NCI-H1105 treated with DMSO at 0.1 percent for 48 hours (cell line): ENCODE measurements around the gene RPL12.
"Not testable (repeated sequence)": the region's sequence is repeated elsewhere in the genome, so short reads cannot be mapped to it uniquely, and the experiment has no call there.

Experiments
- DNase-seq: peaks from one replicate; lab custom pipeline; 2025; lab: John Stamatoyannopoulos, UW

Gene RPL12

DNA sequence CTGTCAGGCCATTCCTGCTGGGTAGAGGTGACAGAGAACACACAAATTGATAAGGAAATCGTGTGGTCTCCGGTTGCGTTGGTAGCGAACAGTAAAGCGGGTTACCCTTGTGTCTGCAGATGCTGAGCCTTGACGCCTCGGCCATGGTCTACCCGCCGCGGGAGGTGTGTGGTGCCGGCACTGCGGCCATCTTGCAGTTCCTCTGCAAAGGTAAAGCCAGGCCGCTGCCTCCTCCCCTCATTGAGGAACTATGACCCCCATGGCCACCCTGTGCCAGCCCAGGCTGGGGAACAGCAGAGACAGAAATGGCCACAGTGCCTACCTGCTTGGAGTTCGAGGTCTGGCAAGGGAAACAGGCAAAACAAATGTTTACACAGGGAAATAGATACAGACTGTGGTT is 16.4 kb upstream of the RPL12 start:
- DNase-seq, result no peak

DNA sequence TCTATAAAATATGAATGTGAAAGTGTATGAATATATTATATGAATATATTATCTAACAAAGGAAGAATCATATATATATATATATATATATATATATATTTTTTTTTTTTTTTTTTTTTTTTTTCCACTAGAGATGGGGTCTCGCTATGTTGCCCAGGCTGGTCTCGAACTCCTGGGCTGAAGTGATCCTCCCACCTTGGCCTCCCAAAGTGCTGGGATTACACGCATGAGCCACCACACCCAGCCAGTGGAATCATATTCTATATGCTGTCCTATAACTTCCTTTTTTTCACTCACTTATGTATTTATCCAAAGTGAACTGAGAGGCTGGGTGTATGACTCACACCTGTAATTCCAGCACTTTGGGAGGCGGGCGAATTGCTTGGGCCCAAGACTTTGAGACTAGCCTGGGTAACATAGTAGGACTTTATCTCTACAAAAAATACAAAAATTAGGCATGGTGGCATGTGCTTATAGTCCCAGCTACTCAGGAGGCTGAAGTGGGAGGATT is 15.3 kb upstream of the RPL12 start:
- DNase-seq, result not testable (repeated sequence)

DNA sequence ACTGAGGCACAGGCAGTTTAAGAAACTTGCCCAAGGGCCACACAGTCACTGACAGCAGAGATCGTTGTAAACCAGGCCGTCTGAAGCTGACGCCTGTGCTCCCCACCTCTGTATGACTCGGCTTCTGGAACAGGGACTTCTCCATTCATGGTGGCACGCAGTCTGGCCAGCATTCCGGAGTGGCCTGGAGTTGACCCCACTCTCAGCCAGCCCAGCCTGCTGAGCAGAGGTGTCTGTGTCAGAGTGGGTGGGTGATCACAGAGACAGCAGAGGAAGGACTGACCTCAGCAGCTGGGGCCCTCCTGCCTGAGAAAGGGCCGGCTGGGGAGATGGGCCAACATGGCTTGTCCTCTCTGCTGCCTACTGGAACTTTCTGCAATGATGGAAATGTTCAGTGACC is 12.7 kb upstream of the RPL12 start:
- DNase-seq, result no peak

DNA sequence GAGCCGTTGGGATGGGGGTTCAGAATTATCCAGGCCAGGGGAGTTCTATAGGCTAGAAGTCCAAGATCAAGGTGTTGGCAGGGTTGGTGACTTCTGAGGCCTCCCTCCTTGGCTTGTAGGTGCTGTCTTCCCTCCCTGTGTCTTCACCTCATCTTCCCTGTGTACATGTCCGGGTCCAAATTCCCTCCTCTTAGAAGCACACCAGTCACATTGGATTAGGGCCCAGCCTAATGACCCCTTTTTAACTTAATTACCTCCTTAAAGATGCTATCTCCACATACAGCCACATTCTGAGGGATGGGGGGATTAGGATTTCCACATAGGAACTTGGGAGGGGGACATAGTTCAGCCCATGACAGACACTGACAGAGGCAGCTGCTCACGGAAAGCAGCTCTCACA is 12.2 kb upstream of the RPL12 start:
- DNase-seq, result no peak

DNA sequence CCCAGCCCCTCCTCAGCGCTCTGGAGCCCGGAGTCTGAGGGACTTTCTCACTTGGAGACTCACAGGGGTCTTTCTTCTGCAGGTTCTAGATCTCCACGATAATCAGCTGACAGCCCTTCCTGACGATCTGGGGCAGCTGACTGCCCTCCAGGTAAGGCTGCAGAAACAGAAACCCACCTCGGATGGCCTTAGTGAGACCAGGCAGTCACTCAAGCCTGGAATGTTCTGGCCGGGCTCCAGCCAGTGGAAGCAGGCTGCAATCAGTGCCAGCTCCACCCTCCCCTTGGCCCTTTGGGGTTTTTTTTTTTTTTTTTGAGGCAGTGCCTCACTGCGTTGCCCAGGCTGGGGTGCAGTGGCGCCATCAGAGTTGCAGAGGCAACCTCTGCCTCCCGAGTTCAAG is 7.7 kb upstream of the RPL12 start:
- DNase-seq, result no peak

DNA sequence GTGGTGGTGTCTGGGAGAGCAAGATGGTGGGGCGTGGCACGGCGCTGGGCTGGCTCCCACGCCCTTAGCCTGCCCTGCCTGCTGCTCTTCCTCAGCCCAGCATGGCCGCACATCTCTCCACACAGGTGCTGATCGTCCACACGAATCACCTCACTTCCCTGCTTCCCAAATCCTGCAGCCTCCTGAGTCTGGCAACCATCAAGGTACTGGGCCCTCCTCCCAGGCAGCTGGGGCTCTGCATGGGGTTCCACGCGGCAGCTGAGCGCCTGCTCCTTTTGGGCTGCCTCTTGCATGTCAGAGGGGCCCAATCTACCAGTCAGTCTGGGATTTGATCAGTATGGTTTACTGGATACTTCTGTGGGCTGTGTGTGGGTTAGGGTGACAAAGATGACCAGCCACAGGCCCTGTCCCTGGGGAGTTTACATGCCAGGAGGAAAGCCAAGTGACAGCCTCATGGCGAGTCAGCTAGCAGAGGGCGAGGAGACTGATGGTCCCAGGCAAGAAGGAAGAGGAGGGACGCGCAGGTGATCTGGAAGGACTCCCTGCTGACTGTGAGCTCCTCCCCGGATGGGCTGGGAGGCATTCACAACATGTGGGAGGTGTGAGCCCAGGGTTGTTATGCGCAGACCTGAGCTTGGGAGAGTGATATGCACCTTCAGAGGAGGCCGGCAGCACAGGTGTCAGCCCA is 6.1 kb upstream of the RPL12 start:
- no peak for DNase-seq

DNA sequence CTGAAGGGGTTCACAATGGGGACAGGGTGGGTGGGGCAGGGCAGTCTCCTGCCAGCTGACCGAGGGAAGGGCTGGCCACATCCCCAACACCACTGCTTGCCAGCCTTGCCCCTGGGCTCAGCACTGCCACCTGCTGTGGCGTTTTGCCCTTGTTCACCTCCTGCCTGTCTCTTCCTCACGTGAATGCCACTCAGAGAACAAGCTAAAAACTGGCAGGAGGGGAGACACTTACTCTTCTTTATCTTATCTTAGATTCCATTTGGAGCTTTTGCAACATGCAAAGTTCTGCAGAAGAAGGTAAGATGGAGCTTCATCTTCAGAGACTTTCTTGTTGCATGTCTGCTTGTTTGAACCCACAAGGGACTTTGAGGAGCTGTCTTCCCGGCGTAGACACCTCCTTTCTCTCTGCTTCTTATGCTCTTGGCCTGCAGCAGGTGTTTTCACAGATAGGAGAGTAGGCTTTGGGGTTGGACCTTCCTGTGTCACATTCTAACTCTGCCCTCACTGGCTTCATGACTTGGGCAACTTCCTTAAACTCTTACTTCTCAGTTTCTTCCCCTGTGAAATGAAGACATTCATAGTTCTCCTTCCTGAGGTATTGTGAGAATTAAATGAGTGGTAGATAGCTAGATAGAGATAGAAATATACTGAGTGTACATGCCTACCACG is 4.3 kb upstream of the RPL12 start:
- no peak for DNase-seq

DNA sequence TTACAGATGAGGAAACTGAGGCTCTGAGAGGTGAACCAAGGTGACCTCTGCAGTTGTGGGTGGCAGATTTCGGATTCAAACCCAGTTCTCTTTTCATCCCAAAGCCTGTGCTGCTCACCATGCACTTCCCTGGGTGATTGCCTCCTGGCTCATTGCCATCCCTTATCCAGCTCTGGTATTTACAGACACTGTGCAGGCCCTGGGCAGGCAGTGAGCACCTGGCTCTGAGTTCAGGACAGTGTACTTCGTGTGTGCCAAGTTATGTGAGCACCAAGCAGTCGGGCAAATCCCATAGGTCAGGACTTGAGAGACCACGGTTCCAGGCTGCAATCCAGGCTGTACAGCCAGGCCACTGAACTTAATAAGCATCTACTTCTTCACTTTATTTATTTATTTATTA is 1.5 kb upstream of the RPL12 start:
- peak; percentile 38 for DNase-seq

DNA sequence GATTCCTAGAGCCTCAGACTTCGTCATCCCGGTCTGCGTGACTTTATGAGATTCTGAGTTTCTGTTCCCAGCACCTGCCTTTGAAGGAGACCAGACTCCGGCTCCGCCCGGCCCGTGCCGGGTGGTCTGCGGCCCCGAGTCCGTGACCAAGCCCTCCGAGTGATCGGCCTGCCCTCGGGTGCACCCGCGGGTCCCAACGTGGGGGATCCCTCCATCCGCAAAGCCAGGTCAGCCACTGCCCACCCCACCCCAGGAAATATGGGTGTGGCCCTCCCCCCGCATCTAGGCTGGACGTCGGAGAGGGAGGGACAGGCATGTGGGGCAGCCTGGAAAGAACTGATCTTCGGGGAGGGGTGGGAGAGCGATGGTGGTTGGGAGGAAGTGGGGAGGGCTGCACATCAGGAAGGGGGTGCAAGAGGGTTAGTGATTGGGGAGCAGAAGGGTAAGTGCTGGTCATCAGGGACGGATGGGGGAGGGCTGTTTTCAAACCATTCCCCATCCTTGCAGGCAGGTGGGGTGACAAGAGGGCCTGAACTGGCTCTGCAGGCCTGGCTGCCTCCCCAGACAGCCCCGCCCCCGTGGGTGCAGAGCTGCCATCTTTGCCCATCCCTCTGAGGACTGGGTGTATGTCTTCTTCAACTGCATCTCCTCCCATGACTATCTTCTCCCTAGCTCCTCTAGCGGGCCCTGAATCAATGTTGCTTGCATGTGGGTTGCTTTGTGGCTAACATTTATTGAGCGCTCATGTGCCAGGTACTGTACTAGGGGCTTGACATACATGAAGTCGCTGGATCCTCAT is 851 bp upstream of the RPL12 start:
- peak; percentile 42 for DNase-seq

DNA sequence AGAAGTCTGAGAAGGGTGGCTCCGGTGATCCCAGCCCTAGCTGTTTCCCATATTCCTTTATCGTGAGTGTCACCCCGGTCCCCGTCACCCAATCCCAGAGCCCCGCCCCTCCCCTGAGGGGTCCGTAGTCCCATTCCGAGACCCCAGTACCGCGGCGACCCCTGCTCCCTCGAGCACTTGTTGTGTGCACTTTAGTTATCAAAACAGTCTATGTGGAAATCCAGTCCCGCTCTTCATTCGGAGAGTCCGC is 327 bp upstream of the RPL12 start:
- DNase-seq, result no peak

DNA sequence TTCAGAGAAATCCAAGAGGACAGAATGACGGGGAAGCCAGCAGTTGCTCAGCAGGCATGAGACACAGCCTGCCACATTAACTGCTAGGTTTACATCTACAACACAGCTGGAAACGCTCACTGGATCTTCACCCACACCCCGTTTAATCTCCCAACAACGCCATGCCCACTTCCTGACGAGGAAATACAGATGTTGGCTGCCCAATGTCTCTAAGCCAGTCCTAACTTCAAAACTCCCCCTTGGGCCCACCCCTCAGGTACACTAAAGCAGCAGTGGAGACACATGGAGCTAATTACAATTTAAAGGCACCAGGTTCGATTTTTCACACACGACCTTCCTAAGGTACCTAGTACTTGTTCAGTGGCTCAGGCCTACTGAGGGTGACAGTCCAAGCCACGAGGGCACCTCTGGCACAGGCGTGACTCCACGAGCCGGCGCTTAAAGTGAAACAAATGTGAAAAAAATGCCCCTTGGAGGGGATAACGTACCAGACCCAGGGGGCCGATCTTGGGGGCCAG is 904 bp downstream of the RPL12 start:
- peak; percentile 14 for DNase-seq

DNA sequence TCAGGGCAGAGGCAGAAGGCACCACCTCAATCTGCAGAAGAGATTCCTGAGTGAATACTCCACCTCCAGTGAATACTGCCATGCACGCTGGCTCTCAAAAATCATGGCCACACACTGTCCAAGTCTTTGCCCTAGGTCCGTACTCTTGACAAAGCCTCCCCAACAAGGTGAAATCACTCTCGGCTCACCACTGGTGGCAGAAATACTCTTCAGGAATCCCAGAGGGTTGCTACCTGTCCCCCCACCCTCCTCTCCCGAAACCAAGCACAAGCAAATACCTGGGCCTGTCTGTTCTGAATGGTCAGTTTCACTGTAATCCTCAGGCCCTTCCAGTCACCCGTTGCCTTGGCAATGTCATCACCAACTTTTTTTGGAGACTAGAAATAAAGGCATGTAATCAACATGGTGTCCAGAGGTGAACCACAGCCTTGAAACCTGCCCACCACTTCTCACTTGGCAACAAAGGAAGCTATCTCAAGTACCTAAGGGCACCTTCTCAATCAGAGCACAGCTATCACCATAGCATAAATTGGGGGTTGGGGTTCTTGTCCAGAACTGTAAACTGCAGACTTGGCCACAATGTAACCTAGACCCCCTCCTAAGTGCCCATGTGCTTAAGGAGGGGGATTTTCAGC is 1.8 kb downstream of the RPL12 start:
- DNase-seq, result no peak

DNA sequence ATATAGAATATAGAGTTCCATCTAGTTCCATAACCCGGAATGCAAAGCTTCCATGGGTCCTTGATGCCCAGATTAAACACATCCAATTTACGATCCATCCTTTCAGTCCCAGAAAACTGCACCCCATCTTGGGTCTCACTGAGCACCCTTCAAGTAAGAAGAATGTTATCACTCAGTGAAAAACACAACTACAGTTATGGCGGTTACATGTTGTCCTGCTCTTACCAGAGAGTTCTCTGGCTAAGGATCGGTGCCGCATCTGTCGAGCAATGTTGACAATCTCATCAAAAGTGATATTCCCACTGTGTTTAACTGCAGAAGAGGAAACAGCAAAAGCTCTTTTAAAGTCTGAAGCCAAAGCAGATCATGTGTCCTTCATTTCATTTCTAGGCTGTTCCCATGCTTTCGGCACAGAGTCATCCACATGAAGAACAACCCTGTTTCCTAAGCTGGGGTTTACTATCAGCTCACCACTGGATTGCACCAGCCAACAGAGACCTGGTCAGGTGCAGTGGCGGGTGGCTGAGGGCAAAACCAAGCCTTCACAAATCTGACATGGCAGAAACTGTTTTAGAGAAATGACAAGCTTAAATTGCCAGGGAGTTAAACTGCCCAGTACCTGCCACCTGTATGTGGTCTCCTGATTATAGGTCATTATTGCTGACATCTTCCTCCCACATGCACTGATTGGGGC is 2.9 kb downstream of the RPL12 start:
- DNase-seq, result no peak

DNA sequence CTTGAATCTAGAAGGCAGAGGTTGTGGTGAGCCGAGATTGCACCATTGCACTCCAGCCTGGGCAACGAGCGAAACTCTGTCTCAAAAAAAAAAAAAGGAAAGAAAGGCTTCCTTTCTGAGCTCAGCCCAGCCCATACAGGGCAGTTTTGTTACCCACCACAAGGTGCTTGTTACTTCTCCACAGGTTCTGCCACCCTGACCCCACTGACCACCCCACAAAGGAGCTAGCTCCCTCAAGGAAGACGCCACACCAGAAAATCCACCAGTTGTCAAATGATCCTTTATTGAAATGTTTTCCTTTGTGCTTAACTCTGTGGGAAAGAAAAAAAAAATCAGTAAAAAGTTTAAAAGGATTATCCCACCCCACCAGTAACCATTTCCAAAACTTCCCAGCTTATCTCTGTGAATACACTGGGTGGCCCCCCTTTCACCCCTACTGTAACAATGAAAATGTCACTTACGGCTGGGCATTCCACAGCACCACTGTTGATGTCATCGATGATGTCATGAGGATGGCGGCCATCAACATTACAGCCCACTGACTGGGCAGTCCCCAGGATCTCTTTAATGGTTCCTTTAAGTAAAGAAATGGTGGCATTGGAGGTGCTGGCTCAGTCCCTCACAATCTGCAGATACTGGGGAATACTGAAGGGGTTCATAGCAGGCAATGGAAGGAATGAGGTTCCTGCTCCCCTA is 3.6 kb downstream of the RPL12 start:
- DNase-seq, result no peak

DNA sequence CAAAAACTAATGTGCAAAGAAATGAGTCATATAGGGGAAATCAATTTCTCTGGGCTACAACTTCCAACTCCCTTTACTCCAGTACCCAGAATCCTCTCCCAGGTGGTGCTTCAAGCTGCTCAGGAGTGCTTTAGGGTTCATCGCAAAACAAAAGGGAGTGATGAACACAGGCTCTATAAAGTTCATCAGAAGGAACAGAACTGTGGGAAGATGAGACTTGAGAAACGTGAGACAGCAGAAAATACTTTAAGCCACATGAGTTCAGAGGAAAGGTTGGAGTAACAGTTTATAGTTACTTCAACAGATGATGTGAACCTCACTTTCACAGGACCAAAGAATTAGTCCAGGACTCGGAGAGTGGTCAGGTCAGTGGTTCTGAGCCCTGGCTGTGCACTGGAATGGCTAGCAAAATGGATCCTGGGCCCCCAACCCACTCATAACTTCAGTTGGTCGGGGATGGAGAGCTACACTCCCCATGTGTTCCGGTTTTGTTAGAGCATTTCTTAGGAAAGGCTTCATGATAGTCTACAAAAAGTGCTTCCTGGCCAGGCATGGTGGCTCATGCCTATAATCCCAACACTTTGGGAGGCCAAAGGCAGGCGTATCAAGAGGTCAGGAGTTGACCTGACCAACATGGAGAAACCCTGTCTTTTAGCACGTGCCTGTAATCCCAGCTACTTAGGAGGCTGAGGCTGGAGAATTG is 4.3 kb downstream of the RPL12 start:
- DNase-seq, result no peak

DNA sequence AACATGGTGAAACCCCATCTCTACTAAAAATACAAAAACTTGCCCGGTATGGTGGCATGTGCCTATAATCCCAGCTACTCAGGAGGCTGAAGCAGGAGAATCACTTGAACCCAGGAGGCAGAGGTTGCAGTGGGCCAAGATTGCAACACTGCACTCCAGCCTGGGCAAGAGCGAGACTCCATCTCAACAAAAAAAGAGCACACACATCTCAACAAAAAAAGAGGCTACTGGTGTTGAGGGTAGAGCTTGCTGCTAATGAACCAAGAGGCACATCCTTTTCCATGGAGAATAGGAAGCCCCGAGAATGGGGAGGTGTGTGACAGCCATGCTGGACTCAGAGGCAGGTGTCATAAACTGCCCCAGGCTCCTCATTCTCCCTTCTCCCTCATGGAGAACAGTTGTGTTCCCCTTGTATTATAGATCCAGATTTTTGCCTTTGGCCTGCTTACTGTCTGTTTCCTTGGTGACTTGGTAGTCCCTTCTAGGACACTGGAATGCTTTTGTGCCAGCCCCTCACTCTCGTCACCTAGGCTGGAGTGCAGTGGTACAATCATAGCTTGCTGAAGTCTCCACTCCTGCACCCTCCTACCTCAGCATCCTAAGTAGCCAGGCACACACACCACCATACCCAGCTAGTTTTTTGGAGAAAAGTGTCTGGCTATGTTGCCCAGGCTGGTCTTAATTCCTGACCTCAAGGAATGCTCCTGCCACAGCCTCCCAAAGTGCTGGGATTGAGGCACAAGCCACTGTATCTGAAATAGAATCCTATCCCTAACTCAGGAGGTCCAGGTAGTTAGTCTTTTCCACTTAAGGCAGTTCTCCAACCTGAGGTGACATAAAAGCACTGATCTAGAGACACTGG is 5.1 kb downstream of the RPL12 start:
- no peak for DNase-seq

DNA sequence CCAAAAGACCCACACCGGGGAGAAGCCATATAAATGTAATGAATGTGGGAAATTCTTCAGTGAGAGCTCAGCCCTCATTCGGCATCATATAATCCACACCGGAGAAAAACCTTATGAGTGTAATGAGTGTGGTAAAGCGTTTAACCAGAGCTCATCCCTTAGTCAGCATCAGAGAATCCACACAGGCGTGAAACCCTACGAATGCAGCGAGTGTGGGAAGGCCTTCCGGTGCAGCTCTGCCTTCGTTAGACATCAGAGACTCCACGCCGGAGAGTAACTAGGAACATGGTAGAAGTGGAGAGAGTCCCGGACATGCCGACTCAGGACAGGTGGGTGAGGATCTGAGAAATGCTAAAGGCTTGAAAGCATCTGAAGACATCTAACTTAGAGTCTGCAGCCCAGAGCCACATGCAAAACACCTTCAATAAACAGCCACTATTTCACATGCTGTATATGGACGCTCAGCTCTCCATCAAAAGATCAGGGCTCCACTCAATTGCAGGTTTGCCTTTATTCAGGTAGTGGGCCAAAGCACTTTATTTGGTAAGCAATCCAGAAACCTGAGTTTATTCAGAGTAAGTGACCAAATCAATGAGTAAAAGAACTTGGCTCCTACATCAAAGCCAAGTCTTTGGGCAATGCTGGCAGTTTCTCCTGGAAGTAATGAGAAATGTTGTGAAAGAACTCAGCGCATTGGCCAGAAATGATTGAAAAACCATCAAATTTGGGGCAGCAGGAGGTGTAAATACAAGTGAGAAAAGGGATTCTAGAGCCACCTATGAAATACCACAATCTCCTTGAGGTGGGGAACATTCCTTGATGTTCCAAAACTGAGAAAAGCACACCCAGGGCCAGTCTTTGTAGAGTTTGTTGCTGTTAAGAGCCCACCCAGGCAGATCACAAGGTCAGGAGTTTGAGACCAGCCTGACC is 6.0 kb downstream of the RPL12 start:
- DNase-seq, result no peak

DNA sequence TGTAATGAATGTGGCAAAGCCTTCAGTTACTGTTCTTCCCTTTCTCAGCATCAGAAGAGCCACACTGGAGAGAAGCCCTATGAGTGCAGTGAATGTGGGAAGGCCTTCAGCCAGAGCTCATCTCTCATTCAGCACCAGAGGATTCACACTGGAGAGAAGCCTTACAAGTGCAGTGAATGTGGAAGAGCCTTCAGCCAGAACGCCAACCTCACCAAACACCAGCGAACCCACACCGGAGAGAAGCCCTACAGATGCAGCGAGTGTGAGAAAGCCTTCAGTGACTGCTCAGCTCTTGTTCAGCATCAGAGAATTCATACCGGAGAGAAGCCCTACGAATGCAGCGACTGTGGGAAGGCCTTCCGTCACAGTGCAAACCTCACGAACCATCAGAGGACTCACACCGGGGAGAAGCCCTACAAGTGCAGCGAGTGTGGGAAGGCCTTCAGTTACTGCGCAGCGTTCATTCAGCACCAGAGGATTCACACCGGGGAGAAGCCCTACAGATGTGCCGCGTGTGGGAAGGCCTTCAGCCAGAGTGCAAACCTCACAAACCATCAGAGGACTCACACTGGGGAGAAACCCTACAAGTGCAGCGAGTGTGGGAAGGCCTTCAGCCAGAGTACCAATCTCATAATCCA is 6.8 kb downstream of the RPL12 start:
- DNase-seq, result no peak
